CD4-positive, alpha-beta T cell (primary cell): ENCODE data around the gene FCER2. TPM values are rescaled to one million over a fixed set of nuclear protein-coding genes. Genes with fewer than 3 reads are reported as not detected.

Source experiments
- ATAC-seq: fragments of 200-7000 bp; cut with Tn5 transposase; one replicate; pipeline ENCODE4 v1.10.0; 2022; ENCODE audit warnings: mild to moderate bottlenecking; ENCODE audit not compliant: poor library complexity
- CTCF ChIA-PET: fragments of 350-600 bp; sonication (Branson Sonifier 250); formaldehyde crosslinking; loops from one replicate; lab custom pipeline; 2021; ENCODE audit warnings: antibody characterized with exemption, inconsistent platforms; lab: Charles Lee
- POLR2A ChIA-PET: fragments of 350-600 bp; sonication (Branson Sonifier 250); formaldehyde crosslinking; loops from one replicate; lab custom pipeline; 2021; ENCODE audit warnings: antibody characterized with exemption, inconsistent platforms; lab: Charles Lee
- DNase-seq, 14 experiments: peaks; one replicate each; pipeline ENCODE4 v3.0.0-alpha.2; 2013 to 2020; ENCODE audit warnings: mixed read lengths in 2 of 14
- H3K27ac ChIP-seq, 2 donors: one replicate each; pipeline versions ENCODE4 v1.5.1 to v1.7.0; 2013; ENCODE audit warnings: low read length in 2 of 2, low read depth in 1 of 2, mild to moderate bottlenecking in 1 of 2
- H3K27me3 ChIP-seq, 2 experiments: 1 replicate in 1 of 2; 2 replicates in 1 of 2; pipeline versions ENCODE4 v1.6.1 to v1.7.0; 2013; ENCODE audit warnings: low read length in 2 of 2, control low read depth in 1 of 2, mild to moderate bottlenecking in 1 of 2, moderate library complexity in 1 of 2; ENCODE audit not compliant: insufficient read depth in 2 of 2, control insufficient read depth in 1 of 2
- H3K36me3 ChIP-seq: one replicate; pipeline ENCODE4 v1.6.1; 2013; ENCODE audit warnings: low read length, control low read depth; ENCODE audit not compliant: insufficient read depth
- H3K4me1 ChIP-seq: one replicate; pipeline ENCODE4 v1.6.1; 2013; ENCODE audit warnings: low read length, control low read depth; ENCODE audit not compliant: insufficient read depth
- H3K4me3 ChIP-seq: one replicate; pipeline ENCODE4 v1.5.1; 2013; ENCODE audit warnings: mild to moderate bottlenecking, low read length, moderate library complexity
- H3K9me3 ChIP-seq, 2 experiments: 1 replicate in 1 of 2; 2 replicates in 1 of 2; pipeline versions ENCODE4 v1.6.1 to v1.7.0; 2013; ENCODE audit warnings: low read length in 2 of 2, mild to moderate bottlenecking in 2 of 2, control low read depth in 1 of 2, moderate library complexity in 1 of 2; ENCODE audit not compliant: control insufficient read depth in 1 of 2, insufficient read depth in 1 of 2
- H3K27ac Mint-ChIP-seq: one replicate; pipeline ENCODE4 v1.8.0; 2020; ENCODE audit warnings: mixed read lengths
- H3K27me3 Mint-ChIP-seq: one replicate; pipeline ENCODE4 v1.8.0; 2021; ENCODE audit warnings: mixed read lengths
- H3K36me3 Mint-ChIP-seq: one replicate; pipeline ENCODE4 v1.8.0; 2021; ENCODE audit warnings: low read depth, mixed read lengths
- H3K4me1 Mint-ChIP-seq: one replicate; pipeline ENCODE4 v1.8.0; 2021; ENCODE audit warnings: low read depth, mixed read lengths
- H3K4me3 Mint-ChIP-seq: one replicate; pipeline ENCODE4 v1.8.0; 2020; ENCODE audit warnings: mild to moderate bottlenecking, mixed read lengths
- H3K9me3 Mint-ChIP-seq: one replicate; pipeline ENCODE4 v1.8.0; 2020; ENCODE audit warnings: mixed read lengths
- intact Hi-C, 2 experiments: fragments of 100-400 bp; cut with DNase I in 1 of 2; cut with micrococcal nuclease in 1 of 2; formaldehyde crosslinking; loops; one replicate each; pipeline versions ENCODE4 v1.15.1 to v1.9.0; 2023 to 2025; cut with DNase I, micrococcal nuclease
- total RNA-seq, 174 experiments: library from RNA in 2 of 174; stranded (reverse) in 2 of 174; gene quantifications; one replicate each; pipeline ENCODE4 v1.2.3 and lab custom pipeline; 2021 to 2026
- TF ChIP-seq, protein P1 (sequence below): fragments of 200-600 bp; IDR thresholded peaks from one replicate; pipeline ENCODE4 v1.8.0; 2022; ENCODE audit warnings: antibody characterized with exemption, mild to moderate bottlenecking

FCER2 gene
- total RNA-seq, 2 experiments from 2014 or later: not detected

- Histone ChIP-seq H3K9me3 (peaks cover 0 to 7% of the 10 kb centered on the region in 2 experiments), H3K27ac (no peak overlapping the region), H3K36me3 (no peaks in the 10 kb centered on the region), H3K27me3 (peaks cover 25% of the 10 kb centered on the region in 2 experiments), H3K4me3 (no peak overlapping the region), H3K4me1 (peaks cover 48% of the 10 kb centered on the region)
- intact Hi-C loops: no loop called here
- H3K27ac Mint-ChIP-seq: no peak overlapping the region
- peaks cover 62% of the 10 kb centered on the region for H3K27me3 Mint-ChIP-seq
- ChIA-PET POLR2A (no interaction called here), CTCF (no interaction called here)
- H3K4me3 Mint-ChIP-seq: no peak overlapping the region
- H3K4me1 Mint-ChIP-seq: peaks cover 39% of the 10 kb centered on the region
- no peaks in the 10 kb centered on the region for H3K9me3 Mint-ChIP-seq
- no peak for DNase-seq
- TF ChIP-seq, protein P1, sequence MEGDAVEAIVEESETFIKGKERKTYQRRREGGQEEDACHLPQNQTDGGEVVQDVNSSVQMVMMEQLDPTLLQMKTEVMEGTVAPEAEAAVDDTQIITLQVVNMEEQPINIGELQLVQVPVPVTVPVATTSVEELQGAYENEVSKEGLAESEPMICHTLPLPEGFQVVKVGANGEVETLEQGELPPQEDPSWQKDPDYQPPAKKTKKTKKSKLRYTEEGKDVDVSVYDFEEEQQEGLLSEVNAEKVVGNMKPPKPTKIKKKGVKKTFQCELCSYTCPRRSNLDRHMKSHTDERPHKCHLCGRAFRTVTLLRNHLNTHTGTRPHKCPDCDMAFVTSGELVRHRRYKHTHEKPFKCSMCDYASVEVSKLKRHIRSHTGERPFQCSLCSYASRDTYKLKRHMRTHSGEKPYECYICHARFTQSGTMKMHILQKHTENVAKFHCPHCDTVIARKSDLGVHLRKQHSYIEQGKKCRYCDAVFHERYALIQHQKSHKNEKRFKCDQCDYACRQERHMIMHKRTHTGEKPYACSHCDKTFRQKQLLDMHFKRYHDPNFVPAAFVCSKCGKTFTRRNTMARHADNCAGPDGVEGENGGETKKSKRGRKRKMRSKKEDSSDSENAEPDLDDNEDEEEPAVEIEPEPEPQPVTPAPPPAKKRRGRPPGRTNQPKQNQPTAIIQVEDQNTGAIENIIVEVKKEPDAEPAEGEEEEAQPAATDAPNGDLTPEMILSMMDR: no peak
- no peak for ATAC-seq
- H3K36me3 Mint-ChIP-seq: no peaks in the 10 kb centered on the region
Observed at GRCh38 chr19:7672522-7672921, 29.4 kb downstream of the FCER2 start.

DNA sequence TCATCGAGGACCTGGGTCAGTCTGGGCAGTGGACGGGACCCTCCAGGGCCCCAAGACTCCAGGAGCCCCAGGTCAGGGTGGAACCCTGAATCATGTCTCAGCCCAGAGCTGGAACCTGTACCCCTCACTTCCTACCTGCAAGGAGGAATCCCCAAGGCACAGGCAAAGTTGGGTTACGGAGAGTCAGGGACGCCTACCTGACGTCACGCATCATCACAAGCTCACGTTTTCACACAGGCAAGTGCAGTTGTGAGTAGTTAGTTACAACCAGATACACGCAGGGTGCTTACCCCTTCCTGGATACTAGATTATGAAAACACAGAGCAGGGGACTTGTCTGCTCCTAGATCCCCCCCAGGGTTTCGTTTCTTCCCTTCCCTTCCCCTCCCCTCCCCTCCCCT lies 31.1 kb downstream of the FCER2 start:
- H3K4me3 Mint-ChIP-seq: peak overlapping the region; percentile 54
- H3K27ac ChIP-seq: no peak overlapping the region
- H3K36me3 ChIP-seq: no peaks in the 10 kb centered on the region
- peaks cover 54% of the 10 kb centered on the region for H3K27me3 Mint-ChIP-seq
- TF ChIP-seq, protein P1: no peak
- H3K36me3 Mint-ChIP-seq: no peaks in the 10 kb centered on the region
- peaks cover 31% of the 10 kb centered on the region for H3K4me1 ChIP-seq
- intact Hi-C loops: no loop called here
- H3K4me3 ChIP-seq: no peak overlapping the region
- H3K9me3 Mint-ChIP-seq: no peaks in the 10 kb centered on the region
- peaks cover 0 to 7% of the 10 kb centered on the region in 2 experiments for H3K9me3 ChIP-seq
- H3K27ac Mint-ChIP-seq: no peak overlapping the region
- CTCF ChIA-PET: interaction anchor here (1.6 kb wide), 1 partner anchor 10 kb away, joined by 9 read pairs; the partner anchor contains the start of gene TRAPPC5
- H3K4me1 Mint-ChIP-seq: peaks cover 21% of the 10 kb centered on the region
- DNase-seq (no peak), ATAC-seq (no peak)
- H3K27me3 ChIP-seq: peaks cover 16 to 19% of the 10 kb centered on the region in 2 experiments
- POLR2A ChIA-PET: no interaction called here

GRCh38 chr19:7670150-7670783 lies 31.7 kb downstream of the FCER2 start:
- intact Hi-C loops: no loop called here
- H3K27me3 Mint-ChIP-seq: peaks cover 52% of the 10 kb centered on the region
- peak overlapping the region; percentile 54 for H3K4me3 Mint-ChIP-seq
- ATAC-seq (peak; percentile 55), DNase-seq (peak in 4 of 14 experiments; percentile 13 to 66 (median 44))
- ChIA-PET POLR2A (interaction anchor here (1.8 kb wide), 1 partner anchor 11 kb away, joined by 6 read pairs; the partner anchor contains the start of gene TRAPPC5), CTCF (interaction anchor here (1.6 kb wide), 1 partner anchor 10 kb away, joined by 9 read pairs; the partner anchor contains the start of gene TRAPPC5)
- Histone ChIP-seq H3K27ac (no peak overlapping the region), H3K4me1 (peaks cover 30% of the 10 kb centered on the region), H3K4me3 (peak overlapping the region; percentile 25), H3K9me3 (peaks cover 0 to 7% of the 10 kb centered on the region in 2 experiments), H3K36me3 (no peaks in the 10 kb centered on the region), H3K27me3 (peaks cover 13 to 19% of the 10 kb centered on the region in 2 experiments)
- peaks cover 20% of the 10 kb centered on the region for H3K4me1 Mint-ChIP-seq
- TF ChIP-seq, protein P1: no peak
- no peaks in the 10 kb centered on the region for H3K36me3 Mint-ChIP-seq
- H3K27ac Mint-ChIP-seq: no peak overlapping the region
- no peaks in the 10 kb centered on the region for H3K9me3 Mint-ChIP-seq
